Left ventricle myocardium inferior (tissue), 1 donor: Measurements from ENCODE around the gene INSR. TPM values are rescaled to one million over a fixed set of nuclear protein-coding genes. Genes with fewer than 3 reads are reported as not detected.

Source experiments
- DNase-seq: peaks from one replicate; pipeline ENCODE4 v3.0.0-alpha.2; 2020
- H3K27ac ChIP-seq: fragments of 200-600 bp; replicated peaks from 2 replicates; pipeline ENCODE4 v1.8.0; 2021
- H3K27me3 ChIP-seq: fragments of 200-600 bp; 2 replicates; pipeline ENCODE4 v1.8.0; 2021; ENCODE audit warnings: low read depth
- H3K36me3 ChIP-seq: fragments of 200-600 bp; 2 replicates; pipeline ENCODE4 v1.8.0; 2021
- H3K4me1 ChIP-seq: fragments of 200-600 bp; 2 replicates; pipeline ENCODE4 v1.8.0; 2021
- H3K4me3 ChIP-seq: fragments of 200-600 bp; 2 replicates; pipeline ENCODE4 v1.8.0; 2021; ENCODE audit warnings: mild to moderate bottlenecking, moderate library complexity
- H3K9me3 ChIP-seq: fragments of 200-600 bp; replicated peaks from 2 replicates; pipeline ENCODE4 v1.8.0; 2021
- intact Hi-C: fragments of 100-400 bp; cut with micrococcal nuclease; formaldehyde crosslinking; loops from one replicate; pipeline ENCODE4 v1.11.0; 2022
- total RNA-seq: library from RNA; stranded (reverse); fragmentation: NEBNext Ultra II Directional; extraction: Animal tissue kit (Norgen Biotek cat#: 25700); gene quantifications from one replicate; pipeline ENCODE4 v1.2.1, GENCODE V29; 2021
- TF ChIP-seq, protein P1 (sequence below): fragments of 200-600 bp; IDR thresholded peaks from 2 replicates; pipeline ENCODE4 v1.8.0; 2021; ENCODE audit warnings: antibody characterized with exemption, mild to moderate bottlenecking, borderline replicate concordance
- donor health status: DM: no; HTN: yes; CAD: no; lungs with severe emphysema.

The INSR gene
- total RNA-seq, 1 donor from 2014 or later = 85.3 TPM

DNA sequence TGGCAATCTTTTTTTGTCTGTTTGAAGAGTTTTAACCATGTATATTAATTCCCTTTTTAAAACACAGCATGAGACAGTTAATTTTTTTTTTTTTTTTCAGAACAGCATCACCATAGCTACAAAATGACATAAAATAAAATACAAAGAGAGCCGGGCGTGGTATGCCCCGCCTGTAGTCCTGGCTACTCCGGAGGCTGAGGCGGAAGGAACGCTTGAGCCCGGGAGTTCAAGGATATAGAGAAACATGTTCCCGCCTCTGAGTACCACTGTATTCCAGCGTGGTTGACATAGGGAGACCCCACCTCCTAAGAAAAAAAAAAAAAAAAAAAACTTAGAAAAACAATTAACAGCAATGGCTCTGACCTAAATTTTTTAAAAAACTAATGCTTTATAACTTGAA, 10.0 kb upstream of the INSR start:
- H3K4me1 ChIP-seq = no peaks in the 10 kb centered on the region
- H3K27me3 ChIP-seq = no peaks in the 10 kb centered on the region
- no peak overlapping the region for H3K27ac ChIP-seq
- intact Hi-C loops = no loop called here
- no peaks in the 10 kb centered on the region for H3K36me3 ChIP-seq
- no peak for DNase-seq
- TF ChIP-seq, protein P1, sequence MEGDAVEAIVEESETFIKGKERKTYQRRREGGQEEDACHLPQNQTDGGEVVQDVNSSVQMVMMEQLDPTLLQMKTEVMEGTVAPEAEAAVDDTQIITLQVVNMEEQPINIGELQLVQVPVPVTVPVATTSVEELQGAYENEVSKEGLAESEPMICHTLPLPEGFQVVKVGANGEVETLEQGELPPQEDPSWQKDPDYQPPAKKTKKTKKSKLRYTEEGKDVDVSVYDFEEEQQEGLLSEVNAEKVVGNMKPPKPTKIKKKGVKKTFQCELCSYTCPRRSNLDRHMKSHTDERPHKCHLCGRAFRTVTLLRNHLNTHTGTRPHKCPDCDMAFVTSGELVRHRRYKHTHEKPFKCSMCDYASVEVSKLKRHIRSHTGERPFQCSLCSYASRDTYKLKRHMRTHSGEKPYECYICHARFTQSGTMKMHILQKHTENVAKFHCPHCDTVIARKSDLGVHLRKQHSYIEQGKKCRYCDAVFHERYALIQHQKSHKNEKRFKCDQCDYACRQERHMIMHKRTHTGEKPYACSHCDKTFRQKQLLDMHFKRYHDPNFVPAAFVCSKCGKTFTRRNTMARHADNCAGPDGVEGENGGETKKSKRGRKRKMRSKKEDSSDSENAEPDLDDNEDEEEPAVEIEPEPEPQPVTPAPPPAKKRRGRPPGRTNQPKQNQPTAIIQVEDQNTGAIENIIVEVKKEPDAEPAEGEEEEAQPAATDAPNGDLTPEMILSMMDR = no peak
- H3K9me3 ChIP-seq = no peaks in the 10 kb centered on the region
- no peak overlapping the region for H3K4me3 ChIP-seq

DNA sequence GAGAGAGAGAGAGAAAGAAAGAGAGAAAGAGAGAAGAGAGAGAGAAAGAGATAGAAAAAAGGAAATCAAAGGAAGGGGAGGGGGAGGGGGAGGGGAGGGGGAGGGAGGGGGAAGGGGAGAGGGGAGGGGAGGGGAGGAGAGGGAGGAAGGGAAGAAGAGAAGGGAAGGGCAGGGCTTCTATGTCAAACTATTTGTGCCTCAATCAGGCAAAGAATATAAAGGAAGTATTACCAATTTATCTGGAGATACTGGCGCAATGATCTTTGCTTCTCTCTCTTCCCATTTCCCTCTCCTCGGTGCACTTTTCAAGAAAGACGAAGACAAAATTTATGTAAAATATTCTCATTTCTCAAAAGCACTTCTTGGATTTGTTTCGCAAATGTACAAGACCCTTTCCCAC, 9.3 kb upstream of the INSR start:
- Histone ChIP-seq H3K27ac (no peak overlapping the region), H3K4me1 (no peaks in the 10 kb centered on the region), H3K36me3 (no peaks in the 10 kb centered on the region), H3K27me3 (no peaks in the 10 kb centered on the region), H3K4me3 (no peak overlapping the region), H3K9me3 (no peaks in the 10 kb centered on the region)
- TF ChIP-seq, protein P1 = no peak
- intact Hi-C loops = no loop called here
- no peak for DNase-seq

DNA sequence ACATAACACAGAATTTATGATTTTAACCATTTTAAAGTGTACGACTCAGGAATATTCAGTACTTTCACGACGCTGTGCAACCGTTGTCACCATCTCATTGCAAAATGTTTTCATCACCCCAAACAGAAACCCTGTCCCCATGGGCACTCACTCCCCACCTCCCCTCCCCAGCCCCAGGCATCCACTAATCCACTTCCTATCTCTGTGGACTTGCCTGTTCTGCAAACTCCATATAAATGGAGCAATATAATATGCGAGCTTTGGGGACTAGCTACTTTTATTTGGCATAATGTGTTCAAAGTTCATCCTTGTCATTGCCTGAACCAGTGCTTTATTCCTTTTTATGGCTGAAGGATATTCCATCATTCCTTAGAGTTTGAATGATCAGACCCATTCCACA, 7.3 kb upstream of the INSR start:
- H3K4me3 ChIP-seq = no peak overlapping the region
- TF ChIP-seq, protein P1 = no peak
- H3K9me3 ChIP-seq = no peaks in the 10 kb centered on the region
- no peaks in the 10 kb centered on the region for H3K4me1 ChIP-seq
- no peaks in the 10 kb centered on the region for H3K27me3 ChIP-seq
- H3K36me3 ChIP-seq = no peaks in the 10 kb centered on the region
- DNase-seq = no peak
- no peak overlapping the region for H3K27ac ChIP-seq
- intact Hi-C loops = no loop called here

DNA sequence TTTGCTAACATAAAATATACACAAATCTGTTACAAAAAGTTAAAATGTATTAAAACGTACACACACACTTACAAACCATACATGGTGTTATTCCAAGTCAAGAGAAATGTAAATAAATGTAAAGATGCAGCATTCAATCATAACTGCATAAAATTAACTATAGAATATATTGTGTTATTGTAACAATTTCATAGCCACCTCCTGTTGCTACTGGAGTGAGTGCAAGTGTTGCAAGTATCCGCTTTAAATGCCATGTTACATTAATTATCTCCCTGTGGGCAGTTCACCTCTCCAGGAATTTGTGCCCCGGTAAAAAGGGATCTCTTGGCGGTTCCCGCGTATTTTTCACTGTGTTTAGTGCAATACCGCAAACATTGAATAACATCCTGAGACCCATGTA, 3.5 kb upstream of the INSR start:
- H3K27ac ChIP-seq = no peak overlapping the region
- intact Hi-C loops = no loop called here
- no peak for DNase-seq
- no peak overlapping the region for H3K4me3 ChIP-seq
- no peaks in the 10 kb centered on the region for H3K9me3 ChIP-seq
- H3K4me1 ChIP-seq = peaks cover 22% of the 10 kb centered on the region
- no peaks in the 10 kb centered on the region for H3K27me3 ChIP-seq
- TF ChIP-seq, protein P1 = no peak
- no peaks in the 10 kb centered on the region for H3K36me3 ChIP-seq

DNA sequence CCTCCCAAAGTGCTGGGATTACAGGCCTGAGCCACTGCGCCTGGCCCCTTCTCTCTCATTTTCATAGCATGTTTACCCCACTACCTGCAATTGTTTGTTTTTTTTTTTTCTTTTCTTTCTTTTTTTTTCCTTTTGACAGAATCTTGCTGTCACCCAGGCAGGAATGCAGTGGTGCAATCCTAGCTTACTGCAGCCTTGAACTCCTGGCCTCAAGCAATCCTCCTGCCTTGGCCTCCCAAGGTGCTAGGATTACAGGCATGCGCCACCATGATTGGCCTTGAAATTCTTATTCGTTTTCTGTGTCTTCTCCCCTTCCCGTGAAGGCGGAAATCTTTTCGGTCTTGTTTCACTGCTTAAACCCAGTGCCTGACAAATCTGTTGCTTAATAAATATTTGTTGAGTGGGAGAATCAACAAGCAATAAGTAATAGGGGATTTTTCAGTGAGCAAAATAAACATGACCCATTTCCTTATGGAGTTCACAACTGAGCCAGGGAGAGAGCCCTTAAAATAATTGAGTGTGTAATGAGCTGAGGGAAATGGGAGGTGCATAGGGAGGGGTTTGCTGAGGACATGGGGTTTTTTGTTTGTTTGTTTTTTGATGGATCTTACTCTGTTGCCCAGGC, 1.8 kb upstream of the INSR start:
- Histone ChIP-seq H3K27me3 (no peaks in the 10 kb centered on the region), H3K9me3 (no peaks in the 10 kb centered on the region), H3K36me3 (no peaks in the 10 kb centered on the region), H3K27ac (no peak overlapping the region), H3K4me3 (no peak overlapping the region), H3K4me1 (peaks cover 39% of the 10 kb centered on the region)
- TF ChIP-seq, protein P1 = no peak
- intact Hi-C loops = no loop called here
- DNase-seq = no peak
